Kidney (tissue), 14 donors: ENCODE results near the gene JAZF1. TPM values are rescaled to one million over a fixed set of nuclear protein-coding genes. Genes with fewer than 3 reads are reported as not detected.

Experiments
- DNase-seq, 5 donors: peaks; one replicate each; pipeline ENCODE4 v3.0.0-alpha.2; 2013 to 2020
- FAIRE-seq: peaks from 2 replicates; lab custom pipeline; 2012; peaks lifted over from hg19 to GRCh38; lab: Jason Lieb, UNC
- H3K27ac ChIP-seq, 2 donors: one replicate each; pipeline ENCODE4 v1.7.0; 2013; ENCODE audit warnings: low read depth in 2 of 2, low read length in 2 of 2, inconsistent platforms in 1 of 2
- H3K27me3 ChIP-seq: one replicate; pipeline ENCODE4 v1.7.1; 2013; ENCODE audit warnings: low read length, inconsistent platforms; ENCODE audit not compliant: control insufficient read depth, insufficient read depth
- H3K36me3 ChIP-seq, 3 donors: one replicate each; pipeline versions ENCODE4 v1.7.0 to v1.7.1; 2013; ENCODE audit warnings: low read length in 3 of 3, control low read depth in 1 of 3, inconsistent platforms in 1 of 3; ENCODE audit not compliant: insufficient read depth in 3 of 3, control insufficient read depth in 2 of 3
- H3K4me1 ChIP-seq, 3 donors: one replicate each; pipeline versions ENCODE4 v1.7.0 to v1.7.1; 2013; ENCODE audit warnings: low read length in 3 of 3, inconsistent platforms in 1 of 3, low read depth in 1 of 3; ENCODE audit not compliant: control insufficient read depth in 2 of 3, insufficient read depth in 2 of 3
- H3K4me3 ChIP-seq, 3 donors: one replicate each; pipeline versions ENCODE4 v1.7.0 to v1.8.1; 2013; ENCODE audit warnings: low read length in 3 of 3, control low read depth in 1 of 3, inconsistent platforms in 1 of 3
- H3K9ac ChIP-seq, 3 donors: one replicate each; pipeline versions ENCODE4 v1.7.0 to v1.7.1; 2013; ENCODE audit warnings: low read length in 3 of 3, control low read depth in 1 of 3, inconsistent platforms in 1 of 3
- H3K9me3 ChIP-seq, 3 donors: one replicate each; pipeline versions ENCODE4 v1.7.0 to v1.7.1; 2013; ENCODE audit warnings: low read length in 3 of 3, control low read depth in 1 of 3, inconsistent platforms in 1 of 3; ENCODE audit not compliant: control insufficient read depth in 2 of 3, insufficient read depth in 1 of 3
- intact Hi-C: fragments of 100-400 bp; cut with DNase I; formaldehyde crosslinking; loops from one replicate; pipeline ENCODE4 v1.11.1; 2022
- polyA plus RNA-seq: library from polyadenylated mRNA; stranded (reverse); fragments of 350-450 nt; fragmentation: Illumina TruSeq; extraction: RNeasy Lipid Tissue Mini Kit (QIAGEN cat#74804); gene quantifications from one replicate; pipeline ENCODE4 v1.2.3, GENCODE V29; 2014; ENCODE audit warnings: low read depth, low replicate concordance; ENCODE audit not compliant: insufficient read depth
- total RNA-seq: library from RNA; stranded (reverse); fragmentation: NEBNext Ultra II Directional; extraction: Animal tissue kit (Norgen Biotek cat#: 25700); gene quantifications from one replicate; pipeline ENCODE4 v1.2.1, GENCODE V29; 2021
- TF ChIP-seq, protein P1 (sequence below): IDR thresholded peaks from 3 replicates; pipeline ENCODE4 v1.5.1; 2012; ENCODE audit warnings: mild to moderate bottlenecking, moderate library complexity, borderline replicate concordance; ENCODE audit not compliant: insufficient read depth; ENCODE audit errors: extremely low read depth
- donor health status: control.
- donor health status: control.
- donor health status: control.
- donor health status: control.
- donor health status: control.
- donor health status: DM: yes; HTN: yes; CAD: no.
- donor health status: Normal renal cell carcinoma (clear cell type).

Gene JAZF1
- total and polyA plus RNA-seq, 2 donors from 2014 or later: 5.7 to 13.1 TPM

DNA sequence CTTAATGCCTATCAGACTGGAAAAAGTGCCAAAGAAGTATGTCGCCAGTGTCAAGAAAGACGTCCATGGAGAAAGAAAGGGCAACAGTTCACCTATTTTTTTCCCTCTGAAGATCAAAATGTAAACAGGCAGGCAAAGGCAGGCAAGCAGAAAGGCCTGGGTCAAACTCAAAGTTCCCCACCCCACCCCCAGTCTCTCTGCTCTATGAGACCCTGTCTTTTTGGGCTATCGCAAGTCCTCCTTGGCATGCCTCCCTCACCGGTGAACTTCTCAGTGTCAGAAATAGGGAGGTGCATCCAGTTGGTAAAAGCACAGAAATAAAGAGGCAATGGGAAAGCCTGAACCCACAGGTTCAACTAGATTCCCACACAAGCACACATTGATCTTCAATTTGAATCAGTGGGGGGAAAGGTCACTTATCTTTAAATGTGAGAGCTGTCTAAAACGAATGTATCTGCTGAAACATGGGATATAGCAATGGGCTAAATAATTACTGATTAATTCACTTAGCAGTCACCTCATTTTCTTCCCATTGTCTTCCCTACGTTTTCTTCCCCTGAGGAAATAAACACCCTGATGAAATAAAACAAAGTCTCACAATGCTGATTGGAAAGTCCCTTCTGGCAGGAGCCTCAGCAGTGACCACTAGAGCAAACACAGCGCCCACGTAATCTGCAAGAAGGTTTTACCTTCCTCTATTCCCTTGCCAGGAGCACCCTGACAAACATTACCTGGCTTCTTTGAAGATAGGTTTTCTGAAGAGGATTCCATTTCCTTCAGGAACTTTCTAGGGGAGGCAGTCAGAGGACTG is 31.1 kb downstream of the JAZF1 start:
- DNase-seq (no peak), FAIRE-seq (no peak)
- TF ChIP-seq, protein P1, sequence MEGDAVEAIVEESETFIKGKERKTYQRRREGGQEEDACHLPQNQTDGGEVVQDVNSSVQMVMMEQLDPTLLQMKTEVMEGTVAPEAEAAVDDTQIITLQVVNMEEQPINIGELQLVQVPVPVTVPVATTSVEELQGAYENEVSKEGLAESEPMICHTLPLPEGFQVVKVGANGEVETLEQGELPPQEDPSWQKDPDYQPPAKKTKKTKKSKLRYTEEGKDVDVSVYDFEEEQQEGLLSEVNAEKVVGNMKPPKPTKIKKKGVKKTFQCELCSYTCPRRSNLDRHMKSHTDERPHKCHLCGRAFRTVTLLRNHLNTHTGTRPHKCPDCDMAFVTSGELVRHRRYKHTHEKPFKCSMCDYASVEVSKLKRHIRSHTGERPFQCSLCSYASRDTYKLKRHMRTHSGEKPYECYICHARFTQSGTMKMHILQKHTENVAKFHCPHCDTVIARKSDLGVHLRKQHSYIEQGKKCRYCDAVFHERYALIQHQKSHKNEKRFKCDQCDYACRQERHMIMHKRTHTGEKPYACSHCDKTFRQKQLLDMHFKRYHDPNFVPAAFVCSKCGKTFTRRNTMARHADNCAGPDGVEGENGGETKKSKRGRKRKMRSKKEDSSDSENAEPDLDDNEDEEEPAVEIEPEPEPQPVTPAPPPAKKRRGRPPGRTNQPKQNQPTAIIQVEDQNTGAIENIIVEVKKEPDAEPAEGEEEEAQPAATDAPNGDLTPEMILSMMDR: no peak
- Histone ChIP-seq H3K9ac (no peak overlapping the region), H3K27ac (no peak overlapping the region), H3K27me3 (no peaks in the 10 kb centered on the region), H3K4me1 (no peaks in the 10 kb centered on the region), H3K36me3 (no peaks in the 10 kb centered on the region), H3K4me3 (no peak overlapping the region), H3K9me3 (no peaks in the 10 kb centered on the region)
- intact Hi-C loops: no loop called here

DNA sequence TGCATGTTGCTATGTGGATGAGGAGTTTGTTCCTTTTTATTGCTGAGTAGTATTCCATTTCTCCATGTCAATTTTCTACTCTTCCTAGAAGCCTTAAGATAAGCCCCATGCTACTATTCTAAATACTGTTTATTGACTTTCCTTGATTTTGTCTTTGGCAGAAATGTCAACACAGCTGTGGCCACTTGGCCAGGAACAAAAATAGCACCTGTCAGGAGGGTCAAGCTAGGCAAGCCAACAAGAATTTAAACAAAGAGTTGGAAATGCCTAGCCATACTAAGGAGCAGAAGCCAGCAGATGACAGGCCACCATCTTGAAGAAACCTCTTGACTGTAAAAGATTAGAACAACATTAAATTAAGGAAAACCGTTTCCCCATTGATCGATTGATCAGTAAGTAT is 34.7 kb downstream of the JAZF1 start:
- Histone ChIP-seq H3K4me1 (no peaks in the 10 kb centered on the region), H3K36me3 (no peaks in the 10 kb centered on the region), H3K27me3 (no peaks in the 10 kb centered on the region), H3K9me3 (no peaks in the 10 kb centered on the region), H3K9ac (no peak overlapping the region), H3K4me3 (no peak overlapping the region), H3K27ac (no peak overlapping the region)
- FAIRE-seq: no peak
- TF ChIP-seq, protein P1: no peak
- intact Hi-C loops: no loop called here
- DNase-seq: no peak

DNA sequence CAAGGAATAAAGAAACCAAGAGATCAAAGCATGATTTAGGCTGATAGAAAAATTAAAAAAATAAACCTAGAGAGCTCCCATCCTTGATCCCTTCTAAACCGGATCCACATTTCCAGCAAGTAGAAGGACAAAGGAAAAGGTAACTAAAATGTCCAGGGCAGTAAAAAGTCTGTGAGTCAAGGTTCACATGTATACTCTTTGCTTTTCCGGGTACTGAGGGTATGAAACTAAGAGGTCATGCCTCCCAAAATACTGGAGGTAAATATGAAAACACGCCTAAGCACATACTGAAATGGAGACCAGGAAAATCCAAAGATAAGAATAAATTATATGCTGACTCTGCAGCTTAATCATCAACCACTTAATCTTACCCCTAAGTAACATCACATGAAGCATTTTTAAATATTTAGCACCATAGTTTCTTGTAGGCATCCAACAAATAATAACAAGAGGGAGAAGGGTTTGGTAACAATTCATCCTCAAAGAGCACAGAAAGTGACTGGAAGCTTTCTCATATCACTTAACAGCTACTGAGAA is 35.4 kb downstream of the JAZF1 start:
- H3K9me3 ChIP-seq: no peaks in the 10 kb centered on the region
- H3K9ac ChIP-seq: no peak overlapping the region
- no peaks in the 10 kb centered on the region for H3K36me3 ChIP-seq
- H3K4me1 ChIP-seq: no peaks in the 10 kb centered on the region
- H3K27ac ChIP-seq: no peak overlapping the region
- intact Hi-C loops: no loop called here
- TF ChIP-seq, protein P1: no peak
- no peak overlapping the region for H3K4me3 ChIP-seq
- no peak for FAIRE-seq
- no peak for DNase-seq
- no peaks in the 10 kb centered on the region for H3K27me3 ChIP-seq
